Caco-2 (cell line): ENCODE results near the gene YES1. TPM values are rescaled to one million over a fixed set of nuclear protein-coding genes. Genes with fewer than 3 reads are reported as not detected.

Experiments used
- BruUV-seq: library from RNA; stranded (reverse); fragments of 400-500 nt; replicated peaks from 2 replicates; lab custom pipeline; 2021; lab: Mats Ljungman, UMichigan
- CTCF ChIA-PET: fragments of 300-600 bp; sonication (Branson Sonifier 250); formaldehyde crosslinking; loops from one replicate; lab custom pipeline; 2022; ENCODE audit warnings: antibody characterized with exemption; lab: Charles Lee
- POLR2A ChIA-PET: fragments of 300-600 bp; sonication (Branson Sonifier 250); formaldehyde crosslinking; loops from one replicate; lab custom pipeline; 2022; ENCODE audit warnings: antibody characterized with exemption; lab: Charles Lee
- DNase-seq, 2 experiments: peaks; one replicate each; pipeline versions ENCODE4 v3.0.0 to v3.0.0-alpha.2; 2020 to 2022
- H3K27me3 ChIP-seq: replicated peaks from 2 replicates; pipeline ENCODE4 v1.6.0; 2011; ENCODE audit warnings: low read length; ENCODE audit not compliant: control insufficient read depth, insufficient read depth
- H3K36me3 ChIP-seq: 2 replicates; pipeline ENCODE4 v1.5.1; 2011; ENCODE audit warnings: low read length; ENCODE audit not compliant: control insufficient read depth, insufficient read depth
- H3K4me1 ChIP-seq: fragments of 250-450 bp; sonication (Bioruptor Pico); 2 replicates; pipeline ENCODE4 v1.5.1; 2020; ENCODE audit warnings: mild to moderate bottlenecking
- H3K4me3 ChIP-seq: 2 replicates; pipeline ENCODE4 v1.5.1; 2011; ENCODE audit warnings: low read depth, mild to moderate bottlenecking, control low read depth, low read length
- H3K9me3 ChIP-seq: fragments of 250-450 bp; sonication (Bioruptor Pico); 2 replicates; pipeline ENCODE4 v1.5.1; 2020; ENCODE audit warnings: mild to moderate bottlenecking, moderate library complexity
- H3K27ac Mint-ChIP-seq: one replicate; pipeline ENCODE4 v1.8.0; 2022; ENCODE audit warnings: mixed read lengths; ENCODE audit not compliant: unreplicated experiment
- H3K27me3 Mint-ChIP-seq: one replicate; pipeline ENCODE4 v1.8.0; 2022; ENCODE audit warnings: mixed read lengths; ENCODE audit not compliant: insufficient read depth, unreplicated experiment
- H3K36me3 Mint-ChIP-seq: one replicate; pipeline ENCODE4 v1.8.0; 2022; ENCODE audit warnings: mild to moderate bottlenecking, mixed read lengths; ENCODE audit not compliant: insufficient read depth, unreplicated experiment
- H3K4me1 Mint-ChIP-seq: one replicate; pipeline ENCODE4 v1.8.0; 2022; ENCODE audit warnings: low read depth, mixed read lengths; ENCODE audit not compliant: unreplicated experiment
- H3K4me3 Mint-ChIP-seq: one replicate; pipeline ENCODE4 v1.8.0; 2022; ENCODE audit warnings: mild to moderate bottlenecking, moderate library complexity, mixed read lengths; ENCODE audit not compliant: unreplicated experiment
- H3K9me3 Mint-ChIP-seq: one replicate; pipeline ENCODE4 v1.8.0; 2022; ENCODE audit warnings: mixed read lengths; ENCODE audit not compliant: unreplicated experiment
- intact Hi-C: fragments of 100-400 bp; cut with micrococcal nuclease; formaldehyde crosslinking; loops from one replicate; pipeline ENCODE4 v1.10.0; 2022; ENCODE audit not compliant: unreplicated experiment
- total RNA-seq: library from RNA; stranded (reverse); gene quantifications from 2 replicates; pipeline ENCODE4 v1.2.3, GENCODE V29; 2022
- TF ChIP-seq, protein P1 (sequence below), 2 experiments: fragments of 200-600 bp in 1 of 2; IDR thresholded peaks; 1 replicate in 1 of 2; 2 replicates in 1 of 2; pipeline versions ENCODE4 v1.5.1 to v1.8.0; 2011 to 2022; ENCODE audit warnings: antibody characterized with exemption in 1 of 2, control low read depth in 1 of 2, inconsistent platforms in 1 of 2, low read depth in 1 of 2, low read length in 1 of 2, mild to moderate bottlenecking in 1 of 2, moderate library complexity in 1 of 2; ENCODE audit not compliant: insufficient read depth in 1 of 2, severe bottlenecking in 1 of 2, unreplicated experiment in 1 of 2

YES1 gene
- total RNA-seq, 1 experiment from 2014 or later = 95.0 TPM

DNA sequence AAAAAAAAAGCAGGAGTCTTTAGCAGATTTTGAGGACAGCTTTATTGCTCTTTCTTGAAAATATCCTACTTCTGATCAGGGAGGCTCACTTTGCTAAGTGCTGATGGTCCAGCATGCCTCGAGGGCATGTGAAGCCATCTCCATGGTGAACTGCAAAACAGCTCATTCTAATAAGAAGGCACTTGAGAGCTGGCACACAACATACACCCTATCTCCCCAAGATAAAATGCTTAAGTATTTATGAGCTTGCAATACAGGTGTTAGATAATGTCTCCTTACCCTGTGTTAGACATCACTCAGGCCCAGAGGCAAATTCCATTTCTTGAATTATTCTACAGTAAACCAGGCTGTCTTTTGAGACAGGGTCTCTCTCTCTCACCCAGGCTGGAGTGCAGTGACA is 102.3 kb downstream of the YES1 start:
- no peak overlapping the region for H3K27ac Mint-ChIP-seq
- Histone ChIP-seq H3K27me3 (no peaks in the 10 kb centered on the region), H3K9me3 (no peaks in the 10 kb centered on the region), H3K4me3 (no peak overlapping the region), H3K4me1 (peaks cover 11% of the 10 kb centered on the region; the same call in 1 of the 2 replicates), H3K36me3 (peaks cover 6% of the 10 kb centered on the region)
- DNase-seq = no peak
- H3K27me3 Mint-ChIP-seq = no peaks in the 10 kb centered on the region
- peaks cover 19% of the 10 kb centered on the region for H3K4me1 Mint-ChIP-seq
- ChIA-PET CTCF (interaction anchor here (0.6 kb wide), 1 partner anchor 52 kb away, joined by 3 read pairs; no protein-coding TSS in a partner anchor), POLR2A (no interaction called here)
- TF ChIP-seq, protein P1, sequence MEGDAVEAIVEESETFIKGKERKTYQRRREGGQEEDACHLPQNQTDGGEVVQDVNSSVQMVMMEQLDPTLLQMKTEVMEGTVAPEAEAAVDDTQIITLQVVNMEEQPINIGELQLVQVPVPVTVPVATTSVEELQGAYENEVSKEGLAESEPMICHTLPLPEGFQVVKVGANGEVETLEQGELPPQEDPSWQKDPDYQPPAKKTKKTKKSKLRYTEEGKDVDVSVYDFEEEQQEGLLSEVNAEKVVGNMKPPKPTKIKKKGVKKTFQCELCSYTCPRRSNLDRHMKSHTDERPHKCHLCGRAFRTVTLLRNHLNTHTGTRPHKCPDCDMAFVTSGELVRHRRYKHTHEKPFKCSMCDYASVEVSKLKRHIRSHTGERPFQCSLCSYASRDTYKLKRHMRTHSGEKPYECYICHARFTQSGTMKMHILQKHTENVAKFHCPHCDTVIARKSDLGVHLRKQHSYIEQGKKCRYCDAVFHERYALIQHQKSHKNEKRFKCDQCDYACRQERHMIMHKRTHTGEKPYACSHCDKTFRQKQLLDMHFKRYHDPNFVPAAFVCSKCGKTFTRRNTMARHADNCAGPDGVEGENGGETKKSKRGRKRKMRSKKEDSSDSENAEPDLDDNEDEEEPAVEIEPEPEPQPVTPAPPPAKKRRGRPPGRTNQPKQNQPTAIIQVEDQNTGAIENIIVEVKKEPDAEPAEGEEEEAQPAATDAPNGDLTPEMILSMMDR (IDR thresholded peaks at IDR 0.05; ENCODE audit: insufficient read depth in 1 of 2, low read depth in 1 of 2, low read length in 1 of 2, severe bottlenecking in 1 of 2, unreplicated experiment in 1 of 2) = no peak
- intact Hi-C loops = loop anchor here (2.0 to 5.0 kb wide), 2 partner anchors 27 to 52 kb away; partner anchors contain the start of gene TYMS
- peaks cover 60% of the 10 kb centered on the region for H3K36me3 Mint-ChIP-seq
- no TSS peak for BruUV-seq
- peak overlapping the region; percentile 14 for H3K4me3 Mint-ChIP-seq
- no peaks in the 10 kb centered on the region for H3K9me3 Mint-ChIP-seq

DNA sequence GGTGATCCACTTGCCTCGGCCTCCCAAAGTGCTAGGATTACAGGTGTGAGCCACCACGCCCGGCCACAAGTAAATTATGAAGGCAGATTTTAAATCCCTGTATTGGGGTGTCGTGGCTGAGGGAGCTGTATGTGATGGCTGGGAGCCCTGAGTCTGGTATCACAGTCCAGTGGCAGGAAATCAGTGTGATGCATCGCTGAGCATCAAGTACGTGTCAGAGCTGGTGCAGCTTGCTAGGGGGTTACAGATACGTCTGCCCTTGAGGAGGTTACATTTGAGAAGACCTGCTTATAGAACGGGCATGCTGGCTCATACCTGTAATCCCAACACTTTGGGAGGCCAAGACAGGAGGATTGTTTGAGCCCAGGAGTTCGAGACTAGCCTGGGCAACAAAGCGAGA is 103.9 kb downstream of the YES1 start:
- POLR2A ChIA-PET = interaction anchor here (0.8 kb wide), 1 partner anchor 441 kb away, joined by 5 read pairs; no protein-coding TSS in a partner anchor
- H3K36me3 Mint-ChIP-seq = peaks cover 66% of the 10 kb centered on the region
- CTCF ChIA-PET = no interaction called here

DNA sequence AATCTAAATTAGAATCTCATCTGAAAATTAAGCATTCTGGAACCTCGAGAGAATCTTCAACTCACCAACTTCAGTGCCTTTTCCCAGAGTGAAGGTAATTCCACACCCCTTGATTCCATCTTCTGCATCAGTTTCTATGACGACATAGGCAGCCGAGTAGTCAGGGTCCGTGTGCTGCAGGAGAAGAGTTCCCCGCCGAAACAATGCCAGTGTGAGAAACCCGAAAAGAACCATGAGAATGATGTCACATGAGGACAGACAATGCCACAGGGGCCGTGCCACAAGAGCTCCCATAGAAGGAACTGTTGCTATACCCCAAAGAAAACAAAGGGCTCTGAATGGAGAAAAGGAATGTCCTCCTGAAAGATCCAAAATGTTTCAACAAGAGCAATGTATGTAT is 105.6 kb downstream of the YES1 start:
- Mint-ChIP-seq H3K4me3 (no peak overlapping the region), H3K27ac (no peak overlapping the region), H3K27me3 (no peaks in the 10 kb centered on the region), H3K4me1 (peaks cover 30% of the 10 kb centered on the region), H3K36me3 (peaks cover 59% of the 10 kb centered on the region), H3K9me3 (no peaks in the 10 kb centered on the region)
- Histone ChIP-seq H3K4me3 (no peak overlapping the region), H3K36me3 (peaks cover 6% of the 10 kb centered on the region), H3K27me3 (no peaks in the 10 kb centered on the region), H3K9me3 (no peaks in the 10 kb centered on the region), H3K4me1 (peaks cover 24% of the 10 kb centered on the region; the same call in 1 of the 2 replicates)
- intact Hi-C loops = no loop called here
- ChIA-PET POLR2A (no interaction called here), CTCF (no interaction called here)
- DNase-seq = no peak
- BruUV-seq = no TSS peak
- TF ChIP-seq, protein P1 (IDR thresholded peaks at IDR 0.05; ENCODE audit: insufficient read depth in 1 of 2, low read depth in 1 of 2, low read length in 1 of 2, severe bottlenecking in 1 of 2, unreplicated experiment in 1 of 2) = no peak

More for the DNA sequence above, 103.9 kb downstream of the YES1 start:
- Mint-ChIP-seq H3K27me3 (no peaks in the 10 kb centered on the region), H3K4me3 (no peak overlapping the region), H3K9me3 (no peaks in the 10 kb centered on the region), H3K4me1 (peaks cover 27% of the 10 kb centered on the region), H3K27ac (peak overlapping the region; percentile 74)
- Histone ChIP-seq H3K4me1 (peaks cover 20% of the 10 kb centered on the region; the same call in 1 of the 2 replicates), H3K4me3 (no peak overlapping the region), H3K36me3 (peaks cover 6% of the 10 kb centered on the region), H3K9me3 (no peaks in the 10 kb centered on the region), H3K27me3 (no peaks in the 10 kb centered on the region)
- intact Hi-C loops = no loop called here
- TF ChIP-seq, protein P1 (IDR thresholded peaks at IDR 0.05; ENCODE audit: insufficient read depth in 1 of 2, low read depth in 1 of 2, low read length in 1 of 2, severe bottlenecking in 1 of 2, unreplicated experiment in 1 of 2) = no peak
- no TSS peak for BruUV-seq
- DNase-seq = no peak
